ENCODE measurements around the gene G3BP1.
"Not testable (repeated sequence)": the region's sequence is repeated elsewhere in the genome, so short reads cannot be mapped to it uniquely, and the experiment has no call there.

The G3BP1 gene

GRCh38 chr5:151832843-151833242 is 61.1 kb downstream of the G3BP1 start:
- H3K4me1 Mint-ChIP-seq (ENCODE audit: low read depth) = peaks cover 14% of the 10 kb centered on the region
- H3K4me3 Mint-ChIP-seq, H3K27me3 Mint-ChIP-seq, H3K27ac Mint-ChIP-seq: not testable (repeated sequence)
- peaks cover 44% of the 10 kb centered on the region for H3K36me3 Mint-ChIP-seq
- peaks cover 29% of the 10 kb centered on the region for H3K9me3 Mint-ChIP-seq (ENCODE audit: low read depth)

GRCh38 chr5:151846765-151847164 is 75.0 kb downstream of the G3BP1 start:
- Mint-ChIP-seq H3K4me1 (ENCODE audit: low read depth) (no peaks in the 10 kb centered on the region), H3K27me3 (no peaks in the 10 kb centered on the region), H3K27ac (no peak overlapping the region), H3K9me3 (ENCODE audit: low read depth) (no peaks in the 10 kb centered on the region), H3K4me3 (no peak overlapping the region), H3K36me3 (no peaks in the 10 kb centered on the region)

GRCh38 chr5:151847871-151848270 is 76.1 kb downstream of the G3BP1 start:
- Mint-ChIP-seq H3K4me3 (no peak overlapping the region), H3K36me3 (no peaks in the 10 kb centered on the region), H3K27ac (no peak overlapping the region), H3K4me1 (ENCODE audit: low read depth) (no peaks in the 10 kb centered on the region), H3K9me3 (ENCODE audit: low read depth) (no peaks in the 10 kb centered on the region), H3K27me3 (no peaks in the 10 kb centered on the region)

GRCh38 chr5:151855701-151856100 is 83.9 kb downstream of the G3BP1 start:
- H3K36me3 Mint-ChIP-seq = peaks cover 7% of the 10 kb centered on the region
- H3K27ac Mint-ChIP-seq = no peak overlapping the region
- H3K9me3 Mint-ChIP-seq (ENCODE audit: low read depth) = no peaks in the 10 kb centered on the region
- no peaks in the 10 kb centered on the region for H3K27me3 Mint-ChIP-seq
- H3K4me3 Mint-ChIP-seq = no peak overlapping the region
- no peaks in the 10 kb centered on the region for H3K4me1 Mint-ChIP-seq (ENCODE audit: low read depth)

GRCh38 chr5:151856861-151857260 is 85.1 kb downstream of the G3BP1 start:
- Mint-ChIP-seq H3K27ac (no peak overlapping the region), H3K9me3 (ENCODE audit: low read depth) (no peaks in the 10 kb centered on the region), H3K36me3 (peaks cover 7% of the 10 kb centered on the region), H3K4me3 (no peak overlapping the region), H3K27me3 (no peaks in the 10 kb centered on the region), H3K4me1 (ENCODE audit: low read depth) (no peaks in the 10 kb centered on the region)

GRCh38 chr5:151860867-151861266 is 89.1 kb downstream of the G3BP1 start:
- not testable (repeated sequence) for H3K27ac Mint-ChIP-seq; H3K4me3 Mint-ChIP-seq; H3K27me3 Mint-ChIP-seq; H3K9me3 Mint-ChIP-seq (ENCODE audit: low read depth); H3K36me3 Mint-ChIP-seq; H3K4me1 Mint-ChIP-seq (ENCODE audit: low read depth)
